NCI-H774 (cell line): ENCODE results near the gene TOX2.
A peak's percentile ranks its signal among the peaks of the same experiment; 100 is the strongest.

ENCODE experiments used
- DNase-seq: peaks from one replicate; lab custom pipeline; 2025; lab: John Stamatoyannopoulos, UW

Gene TOX2

GRCh38 chr20:44064501-44065400 lies 150.1 kb downstream of the TOX2 start:
- DNase-seq, result no peak

- no peak for DNase-seq
These were observed 151.0 kb downstream of the TOX2 start for GRCh38 chr20:44065401-44066340.

- no peak for DNase-seq
These were observed 152.3 kb downstream of the TOX2 start for GRCh38 chr20:44066645-44067606.

GRCh38 chr20:44067650-44068081 lies 153.0 kb downstream of the TOX2 start:
- DNase-seq, result no peak

GRCh38 chr20:44068316-44069201 lies 153.9 kb downstream of the TOX2 start:
- no peak for DNase-seq

- no peak for DNase-seq
These were observed 154.8 kb downstream of the TOX2 start for GRCh38 chr20:44069203-44070011.

- no peak for DNase-seq
These were observed 155.7 kb downstream of the TOX2 start for GRCh38 chr20:44070139-44070900.

GRCh38 chr20:44071057-44071456 lies 156.4 kb downstream of the TOX2 start:
- DNase-seq, result no peak

GRCh38 chr20:44071526-44072111 lies 157.0 kb downstream of the TOX2 start:
- DNase-seq, result no peak

GRCh38 chr20:44072384-44072783 lies 157.7 kb downstream of the TOX2 start:
- no peak for DNase-seq

GRCh38 chr20:44073011-44073674 lies 158.5 kb downstream of the TOX2 start:
- no peak for DNase-seq

- no peak for DNase-seq
These were observed 159.0 kb downstream of the TOX2 start for GRCh38 chr20:44073675-44074071.

- DNase-seq, result peak; percentile 10
These were observed 159.8 kb downstream of the TOX2 start for GRCh38 chr20:44074252-44075151.

GRCh38 chr20:44075191-44075949 lies 160.7 kb downstream of the TOX2 start:
- no peak for DNase-seq

GRCh38 chr20:44075950-44076232 lies 161.2 kb downstream of the TOX2 start:
- no peak for DNase-seq

GRCh38 chr20:44079291-44079690 lies 164.6 kb downstream of the TOX2 start:
- DNase-seq, result no peak
